ENCODE results near the gene MGAT5B.

DNA sequence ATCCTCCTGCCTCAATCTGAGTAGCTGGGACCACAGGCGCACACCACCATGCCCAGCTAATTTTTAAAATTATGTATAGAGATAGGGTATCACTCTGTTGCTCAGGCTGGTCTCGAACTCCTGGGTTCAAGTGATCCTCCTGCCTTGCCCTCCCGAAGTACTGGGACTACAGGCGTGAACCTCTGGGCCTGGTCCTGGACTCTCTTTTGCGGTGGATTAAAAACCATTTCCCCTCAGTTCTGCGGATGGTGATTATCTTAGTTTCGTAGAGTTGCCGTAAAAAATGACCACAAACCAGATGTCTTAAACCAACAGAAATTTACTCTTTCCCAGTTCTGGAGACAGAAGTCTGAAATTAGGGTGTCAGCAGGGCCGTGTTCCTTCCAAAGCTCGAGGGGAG lies 28.8 kb downstream of the MGAT5B start:
- TF ChIP-seq, protein P1, sequence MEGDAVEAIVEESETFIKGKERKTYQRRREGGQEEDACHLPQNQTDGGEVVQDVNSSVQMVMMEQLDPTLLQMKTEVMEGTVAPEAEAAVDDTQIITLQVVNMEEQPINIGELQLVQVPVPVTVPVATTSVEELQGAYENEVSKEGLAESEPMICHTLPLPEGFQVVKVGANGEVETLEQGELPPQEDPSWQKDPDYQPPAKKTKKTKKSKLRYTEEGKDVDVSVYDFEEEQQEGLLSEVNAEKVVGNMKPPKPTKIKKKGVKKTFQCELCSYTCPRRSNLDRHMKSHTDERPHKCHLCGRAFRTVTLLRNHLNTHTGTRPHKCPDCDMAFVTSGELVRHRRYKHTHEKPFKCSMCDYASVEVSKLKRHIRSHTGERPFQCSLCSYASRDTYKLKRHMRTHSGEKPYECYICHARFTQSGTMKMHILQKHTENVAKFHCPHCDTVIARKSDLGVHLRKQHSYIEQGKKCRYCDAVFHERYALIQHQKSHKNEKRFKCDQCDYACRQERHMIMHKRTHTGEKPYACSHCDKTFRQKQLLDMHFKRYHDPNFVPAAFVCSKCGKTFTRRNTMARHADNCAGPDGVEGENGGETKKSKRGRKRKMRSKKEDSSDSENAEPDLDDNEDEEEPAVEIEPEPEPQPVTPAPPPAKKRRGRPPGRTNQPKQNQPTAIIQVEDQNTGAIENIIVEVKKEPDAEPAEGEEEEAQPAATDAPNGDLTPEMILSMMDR (conservative IDR thresholded peaks at IDR 0.05), result no peak
- no peak for TF ChIP-seq EZH2 (IDR thresholded peaks at IDR 0.05; ENCODE audit: low read depth)

Data from PC-9 (cell line).